ENCODE measurements around the gene HCFC2.
"Not testable (repeated sequence)": the region's sequence is repeated elsewhere in the genome, so short reads cannot be mapped to it uniquely, and the experiment has no call there.

Gene HCFC2

GRCh38 chr12:104064031-104064841 lies at the start of gene HCFC2:
Gene HCFC2, plus strand, starts transcription at chr12:104064531. Its CDS starts 30 bp downstream, at chr12:104064561.
- peak; percentile 90 for DNase-seq

DNA sequence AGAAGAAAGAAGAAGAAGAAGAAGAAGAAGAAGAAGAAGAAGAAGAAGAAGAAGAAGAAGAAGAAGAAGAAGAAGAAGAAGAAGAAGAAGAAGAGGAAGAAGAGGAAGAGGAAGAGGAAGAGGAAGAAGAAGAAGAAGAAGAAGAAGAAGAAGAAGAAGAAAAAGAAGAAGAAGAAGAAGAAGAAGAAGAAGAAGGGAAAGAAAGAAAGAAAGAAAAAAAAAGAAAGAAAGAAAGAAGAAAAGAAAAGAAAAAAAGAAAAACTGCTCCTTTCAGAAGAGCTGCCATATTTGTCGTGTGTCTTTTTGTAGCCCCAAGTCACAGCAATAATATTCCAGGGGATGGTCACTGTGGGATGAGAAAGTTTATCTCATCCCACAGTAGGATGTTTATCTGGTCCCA lies 42.5 kb upstream of the HCFC2 start:
- not testable (repeated sequence) for DNase-seq

GRCh38 chr12:104022786-104023185 lies 41.5 kb upstream of the HCFC2 start:
- DNase-seq, result no peak

DNA sequence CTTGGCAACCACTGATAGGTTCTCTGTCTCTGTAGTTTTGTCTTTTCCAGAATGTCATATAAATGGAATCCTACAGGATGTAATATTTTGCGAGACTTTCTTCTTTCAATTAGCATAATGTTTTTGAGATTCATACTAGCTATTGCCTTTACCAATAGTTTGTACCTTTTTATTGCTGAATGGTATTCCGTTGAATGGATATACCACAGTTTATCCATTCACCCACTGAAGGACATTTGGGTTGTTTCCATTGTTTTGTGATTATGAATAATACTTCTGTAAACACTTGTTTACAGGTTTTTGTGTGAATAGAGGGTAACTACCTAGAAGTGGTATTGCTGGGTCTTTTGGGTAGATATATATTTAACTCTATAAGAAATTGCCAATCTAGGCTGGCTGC lies 40.6 kb upstream of the HCFC2 start:
- no peak for DNase-seq

DNA sequence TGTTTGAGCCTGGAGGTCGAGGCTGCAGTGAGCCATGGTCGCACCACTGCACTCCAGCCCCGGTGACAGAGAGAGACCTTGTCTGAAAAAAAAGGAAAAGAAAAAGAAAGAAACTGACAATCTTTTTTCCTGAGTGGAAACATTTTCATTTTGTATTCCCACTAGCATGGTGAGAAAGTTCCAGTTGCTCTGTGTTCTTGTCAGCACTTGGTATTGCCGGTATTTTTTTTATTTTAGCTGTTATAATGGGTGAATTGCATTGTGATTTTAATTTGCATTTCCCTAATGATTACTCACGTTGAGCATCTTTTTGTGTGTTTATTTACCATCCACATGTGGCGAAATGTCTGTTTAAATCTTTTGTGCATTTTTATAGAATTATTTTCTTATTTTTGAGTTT lies 40.0 kb upstream of the HCFC2 start:
- DNase-seq, result no peak

GRCh38 chr12:104025771-104026170 lies 38.6 kb upstream of the HCFC2 start:
- DNase-seq, result no peak

DNA sequence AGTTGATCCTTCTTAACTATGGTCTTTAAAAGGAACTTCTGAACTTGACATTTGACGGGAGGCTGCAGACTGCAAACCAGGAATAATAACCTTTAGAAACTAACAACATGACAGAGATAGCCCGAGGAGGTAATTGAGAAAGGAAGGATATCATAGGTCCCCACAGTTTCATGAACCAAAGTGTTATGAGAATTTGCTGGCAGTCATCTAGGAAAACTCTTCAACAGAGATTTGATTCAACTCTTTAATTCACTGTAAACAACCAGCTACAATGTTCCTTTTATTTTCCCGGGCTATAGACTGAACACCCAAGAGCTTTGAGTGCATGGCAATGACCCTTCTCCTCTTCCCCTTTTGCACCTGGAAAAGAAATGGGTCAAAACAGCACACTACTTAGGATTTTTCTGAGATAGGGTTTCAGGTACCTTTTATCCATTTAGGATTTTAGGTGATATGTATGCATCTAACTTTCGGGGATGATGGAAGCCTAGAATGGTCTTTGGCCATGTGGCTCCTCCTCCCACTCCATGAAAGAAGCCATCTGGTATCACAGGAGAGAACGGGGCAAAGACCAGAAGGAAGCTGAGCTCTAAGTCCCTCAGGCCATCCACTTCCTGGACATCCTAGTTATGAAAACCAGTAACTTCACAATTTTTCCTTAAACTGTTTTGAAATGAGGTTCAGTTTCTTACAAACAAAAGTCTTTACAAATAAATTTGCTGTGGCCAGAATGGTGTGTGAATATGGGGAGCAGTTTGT lies 37.3 kb upstream of the HCFC2 start:
- DNase-seq, result no peak

DNA sequence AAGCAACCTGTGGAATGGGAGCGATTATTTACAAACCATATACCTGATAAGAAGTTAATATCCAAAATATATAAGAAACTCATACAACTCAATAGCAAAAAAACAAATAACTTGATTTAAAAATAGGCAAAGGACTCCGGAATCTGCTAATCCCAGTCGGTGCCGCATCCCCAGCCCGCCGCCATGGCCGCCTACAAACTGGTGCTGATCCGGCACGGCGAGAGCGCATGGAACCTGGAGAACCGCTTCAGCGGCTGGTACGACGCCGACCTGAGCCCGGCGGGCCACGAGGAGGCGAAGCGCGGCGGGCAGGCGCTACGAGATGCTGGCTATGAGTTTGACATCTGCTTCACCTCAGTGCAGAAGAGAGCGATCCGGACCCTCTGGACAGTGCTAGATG lies 33.7 kb upstream of the HCFC2 start:
- DNase-seq, result not testable (repeated sequence)

DNA sequence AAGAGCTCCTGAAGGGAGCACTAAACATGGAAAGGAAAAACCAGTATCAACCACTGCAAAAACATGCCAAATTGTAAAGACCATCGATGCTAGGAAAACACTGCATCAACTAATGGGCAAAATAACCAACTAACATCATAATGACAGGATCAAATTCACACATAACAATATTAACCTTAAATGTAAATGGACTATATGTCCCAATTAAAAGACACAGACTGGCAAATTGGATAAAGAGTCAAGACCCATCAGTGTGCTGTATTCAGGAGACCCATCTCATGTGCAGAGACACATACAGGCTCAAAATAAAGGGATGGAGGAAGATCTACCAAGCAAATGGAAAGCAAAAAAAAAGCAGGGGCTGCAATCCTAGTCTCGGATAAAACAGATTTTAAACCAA lies 28.2 kb upstream of the HCFC2 start:
- not testable (repeated sequence) for DNase-seq

- not testable (repeated sequence) for DNase-seq
Measured at GRCh38 chr12:104039769-104040168, 24.6 kb upstream of the HCFC2 start.

DNA sequence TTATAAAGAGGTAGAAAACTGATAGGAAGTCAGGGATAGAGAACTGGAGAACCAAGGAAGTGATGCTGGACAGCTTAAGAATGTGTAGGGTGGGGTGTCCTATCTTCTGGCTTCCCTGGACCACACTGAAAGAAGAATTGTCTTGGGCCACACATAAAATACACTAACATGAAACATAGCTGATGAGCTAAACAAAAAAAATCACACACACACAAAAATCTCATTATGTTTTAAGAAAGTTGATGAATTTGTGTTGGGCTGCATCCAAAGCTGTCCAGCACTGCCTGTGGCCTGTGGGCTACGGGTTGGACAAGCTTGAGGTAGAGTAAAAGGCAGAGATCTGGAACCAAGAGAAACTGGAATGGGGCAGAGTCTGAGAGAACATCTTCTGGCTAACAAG lies 21.8 kb upstream of the HCFC2 start:
- no peak for DNase-seq

DNA sequence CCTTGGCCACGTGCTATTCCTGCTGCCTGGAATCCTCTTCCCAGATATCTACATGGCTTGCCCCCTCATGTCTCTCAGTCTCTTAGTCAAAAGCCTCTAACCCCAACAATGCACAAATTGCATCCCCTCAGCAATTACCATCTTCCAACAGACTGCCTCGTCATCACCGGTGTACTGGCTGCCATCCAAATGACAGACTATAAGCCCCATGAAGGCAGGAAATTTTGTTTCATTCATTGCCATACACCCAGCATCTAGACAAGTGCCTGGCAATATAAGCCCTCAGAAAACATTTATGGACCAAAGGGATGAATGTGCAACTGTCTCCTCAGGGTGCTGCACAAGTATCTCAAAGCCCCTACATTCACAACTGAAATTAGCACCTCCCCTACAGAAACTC lies 20.2 kb upstream of the HCFC2 start:
- DNase-seq, result no peak

- DNase-seq, result no peak
Measured at GRCh38 chr12:104046306-104046705, 18.0 kb upstream of the HCFC2 start.

DNA sequence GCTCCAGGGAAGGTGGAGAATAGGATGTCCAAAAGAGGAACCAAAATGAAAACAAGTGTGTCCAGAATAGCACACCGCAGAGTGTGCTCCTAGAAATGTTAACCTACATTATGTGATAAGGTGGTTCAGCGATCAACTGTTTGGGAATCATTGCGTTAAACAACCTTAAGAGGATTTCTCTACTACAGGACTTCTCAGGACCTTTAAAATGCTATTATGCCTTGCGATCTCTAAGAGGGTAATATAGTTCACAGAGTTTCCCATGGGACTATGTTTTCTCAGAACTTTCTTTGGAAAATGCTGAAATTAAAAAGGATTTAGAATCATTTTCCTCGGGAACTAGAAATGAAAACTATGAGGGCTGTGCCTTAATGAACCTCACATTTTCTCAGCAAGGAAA lies 16.2 kb upstream of the HCFC2 start:
- no peak for DNase-seq

GRCh38 chr12:104048811-104049210 lies 15.5 kb upstream of the HCFC2 start:
- DNase-seq, result no peak

DNA sequence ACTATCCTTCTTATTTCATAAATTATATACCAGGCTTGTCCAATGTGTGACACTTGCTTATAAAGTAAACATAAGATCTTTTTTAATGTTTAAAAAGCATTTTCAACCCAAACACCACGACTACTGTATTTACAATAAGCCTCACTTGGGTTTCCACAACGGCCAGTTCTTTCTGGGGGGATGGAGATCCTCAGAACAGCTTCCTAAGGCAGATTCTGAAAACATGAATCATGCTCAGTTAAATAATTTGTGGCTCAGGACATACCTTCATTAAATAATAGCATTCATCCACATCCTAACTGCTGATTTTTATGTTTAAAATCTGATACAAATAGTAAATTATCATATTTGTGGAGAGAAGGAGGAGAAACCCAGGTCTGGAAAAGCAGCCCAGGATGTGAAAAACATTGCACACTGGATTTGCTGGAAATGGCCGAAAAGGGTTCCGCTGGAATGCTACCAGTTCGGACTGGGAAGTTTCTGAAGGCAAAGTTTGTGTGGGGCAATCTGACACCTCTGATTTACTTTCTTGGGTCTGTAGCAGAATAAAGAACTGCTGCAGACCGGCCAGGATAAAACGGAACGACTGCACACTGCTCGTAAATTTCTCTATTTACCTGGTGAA lies 14.9 kb upstream of the HCFC2 start:
- no peak for DNase-seq

DNA sequence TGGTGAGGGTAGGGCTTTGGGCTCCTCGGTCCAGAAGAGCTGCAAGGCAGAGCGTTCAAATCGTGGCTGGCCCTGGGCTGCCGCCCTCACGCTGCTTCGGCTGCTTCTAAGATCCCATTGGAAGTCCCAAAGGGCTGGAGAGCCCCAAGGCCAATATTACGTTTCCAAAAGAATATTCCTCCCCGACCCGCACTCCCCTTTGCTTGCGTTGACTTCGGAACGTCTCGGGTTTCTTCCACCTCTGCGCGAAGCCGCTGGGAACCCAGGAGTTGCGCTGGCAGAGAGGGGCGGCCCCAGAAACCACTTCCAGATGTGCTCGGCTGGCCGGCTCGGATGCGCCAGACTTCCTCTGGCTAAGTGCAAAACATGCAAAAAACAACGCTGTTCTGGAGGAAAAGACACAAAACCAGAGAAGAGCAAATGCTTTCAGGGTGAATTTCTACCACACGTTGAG lies 14.4 kb upstream of the HCFC2 start, which contains the start of gene GLT8D2:
Gene GLT8D2, minus strand, starts transcription at position 285 of the 454 bp plus-strand sequence. CDS start 30,539 bp downstream, outside the sequence.
- DNase-seq, result no peak

- DNase-seq, result no peak
Measured at GRCh38 chr12:104050436-104050835, 13.9 kb upstream of the HCFC2 start.

DNA sequence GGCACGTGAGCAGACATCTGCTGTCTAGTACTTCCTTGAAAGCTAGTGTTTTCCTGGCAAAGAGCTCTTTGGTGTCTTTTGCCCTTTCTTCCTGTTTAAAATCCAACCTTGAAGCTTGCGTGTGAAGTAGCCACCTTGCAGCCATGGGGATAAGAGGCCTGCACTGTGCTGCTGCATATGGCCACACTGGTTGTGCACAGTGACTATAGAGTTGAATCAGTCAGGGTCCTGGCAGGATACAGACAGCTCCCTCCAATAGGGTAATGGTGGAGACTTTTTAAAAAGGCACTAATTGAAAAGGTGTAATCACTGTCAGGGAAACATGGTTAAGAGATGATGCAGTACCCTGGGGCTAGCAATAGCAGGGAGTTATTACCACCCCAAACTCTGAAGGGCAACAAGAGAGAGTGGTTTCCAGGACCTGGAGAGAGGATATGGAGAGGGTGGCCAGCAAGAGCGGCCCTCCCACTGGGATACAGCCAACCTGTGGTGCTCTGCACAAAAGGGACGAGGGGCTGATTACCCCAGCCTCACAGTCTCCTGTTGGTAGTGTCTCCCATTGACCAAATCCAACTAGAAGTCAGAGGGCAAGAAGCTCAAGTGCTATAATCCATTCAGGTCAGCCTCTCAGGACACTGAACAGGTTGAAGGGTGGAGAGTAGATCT lies 9.5 kb upstream of the HCFC2 start:
- DNase-seq, result no peak

DNA sequence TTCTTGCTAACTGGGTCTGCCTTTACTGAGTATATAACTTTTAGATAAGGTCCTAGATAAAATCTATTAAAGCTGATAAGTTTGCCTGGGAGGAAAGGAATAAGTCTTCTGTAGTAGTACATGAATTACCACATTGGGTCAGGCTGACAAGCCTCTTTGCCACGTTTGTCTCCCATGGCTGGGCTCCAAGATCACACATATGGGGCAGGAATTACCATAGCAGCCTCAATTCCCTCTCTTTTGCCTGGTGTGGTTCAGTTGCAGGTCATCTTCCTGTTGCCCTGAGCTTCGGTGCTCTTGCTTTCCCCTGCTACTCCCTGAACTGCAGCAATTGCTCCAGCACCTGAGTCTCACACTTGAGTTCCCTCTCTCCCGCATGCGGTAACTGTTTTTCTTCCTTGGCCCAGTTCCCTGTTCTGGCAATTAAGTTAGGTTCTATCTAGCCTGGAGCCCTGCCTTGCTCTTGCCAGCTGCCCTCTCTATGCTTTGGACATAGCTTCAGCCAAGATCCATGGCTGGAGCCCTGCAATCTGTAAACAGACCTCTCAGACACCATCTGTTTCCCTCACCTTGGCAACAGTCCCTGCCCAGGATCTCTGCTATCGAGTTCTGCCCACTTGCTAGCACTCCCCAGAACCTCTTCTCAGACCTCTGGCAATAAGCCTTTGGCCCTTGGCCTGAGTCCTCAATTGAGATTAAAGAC lies 8.5 kb upstream of the HCFC2 start:
- peak; percentile 97 for DNase-seq

DNA sequence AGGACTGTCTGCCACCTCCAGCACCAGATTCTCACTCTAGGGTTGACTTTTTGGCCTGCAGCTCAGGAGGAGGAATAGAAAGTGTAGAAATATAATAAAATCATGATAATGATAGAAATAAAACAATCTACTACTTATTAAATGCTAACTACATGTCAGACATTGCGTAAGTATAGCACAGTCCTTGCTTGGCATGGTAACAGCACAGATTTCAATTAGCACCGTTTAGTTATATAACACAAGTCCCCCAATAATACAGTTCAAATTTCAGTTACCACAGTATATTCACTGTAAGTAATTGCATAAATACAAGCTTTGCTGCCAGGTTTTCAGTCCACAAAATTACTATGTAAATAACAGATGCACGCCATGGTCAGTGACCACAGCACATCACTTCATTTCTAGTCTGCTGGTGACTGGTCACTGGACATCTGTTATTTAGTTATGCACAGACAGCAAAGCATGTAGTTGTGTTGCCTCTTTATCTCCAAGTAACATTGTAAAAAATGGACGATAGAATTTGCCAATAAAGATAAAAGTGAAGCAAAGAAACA lies 7.8 kb upstream of the HCFC2 start:
- no peak for DNase-seq

DNA sequence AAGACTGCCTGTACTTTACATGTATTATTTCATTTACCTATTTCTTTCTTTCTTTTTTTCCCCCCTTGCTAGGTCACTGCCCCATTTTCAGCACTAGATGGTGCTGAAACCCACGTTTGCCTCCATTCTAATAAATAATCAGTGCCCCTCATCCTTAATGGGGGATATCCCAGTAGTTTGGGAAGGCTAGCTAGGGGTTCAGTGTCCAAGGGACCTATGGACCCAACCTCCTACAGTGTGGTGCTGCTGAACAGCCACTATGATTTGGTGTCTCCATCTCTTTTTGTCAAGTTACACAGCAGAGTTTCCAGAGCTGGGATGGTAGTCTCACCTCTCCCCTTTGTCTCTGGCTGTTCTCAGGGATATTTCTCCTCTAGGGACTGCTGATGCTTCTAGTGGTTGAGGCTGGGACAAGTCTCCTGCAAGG lies 6.5 kb upstream of the HCFC2 start:
- DNase-seq, result no peak

Data from NCI-H2029 (cell line).